Erythroblast (primary cell): ENCODE measurements around the gene OR5H6.

ENCODE experiments used
- GATA1 ChIP-seq: IDR thresholded peaks from 2 replicates; pipeline ENCODE4 v1.6.1; 2011; ENCODE audit warnings: low read depth, mild to moderate bottlenecking, control low read depth, low read length, moderate library complexity
- POLR2A ChIP-seq: IDR thresholded peaks from 2 replicates; pipeline ENCODE4 v1.6.1; 2011; ENCODE audit warnings: mild to moderate bottlenecking, low read length

DNA sequence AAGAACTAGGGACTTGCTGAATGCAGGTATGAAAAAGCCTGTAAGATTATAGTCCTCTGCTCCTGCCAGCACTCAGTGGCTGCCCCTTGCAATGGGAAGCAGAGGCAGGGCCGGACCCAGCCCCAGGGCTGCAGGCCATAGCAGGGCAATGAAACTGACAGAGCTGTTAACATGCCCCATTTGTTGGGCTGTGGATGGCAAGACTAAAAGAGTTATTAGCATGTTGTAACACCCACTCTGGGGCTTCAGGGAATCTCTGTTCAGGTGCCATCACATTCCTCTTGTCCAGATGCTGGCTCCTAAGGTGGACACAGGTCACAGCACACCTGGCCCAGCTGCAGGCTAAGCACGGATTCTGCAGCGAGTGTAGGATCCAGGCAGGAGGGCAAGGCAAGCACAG is 10.9 kb downstream of the OR5H6 start:
- no peak for TF ChIP-seq POLR2A
- no peak for TF ChIP-seq GATA1
